Trophoblast cell (in vitro differentiated cells and primary cell): ENCODE measurements around the gene AFTPH.

Source experiments
- DNase-seq, 2 donors: peaks; one replicate each; pipeline ENCODE4 v3.0.0-alpha.2; 2016
- H2AFZ ChIP-seq: 2 replicates; pipeline ENCODE4 v1.6.1; 2013; ENCODE audit warnings: low read length, moderate library complexity, mild to moderate bottlenecking; ENCODE audit not compliant: insufficient read depth, poor library complexity
- H2AK5ac ChIP-seq: 2 replicates; pipeline ENCODE4 v1.6.1; 2013; ENCODE audit warnings: mild to moderate bottlenecking, low read length
- H2BK120ac ChIP-seq: 2 replicates; pipeline ENCODE4 v1.6.1; 2013; ENCODE audit warnings: low read length, mild to moderate bottlenecking, moderate library complexity; ENCODE audit not compliant: insufficient read depth, poor library complexity
- H2BK12ac ChIP-seq: 2 replicates; pipeline ENCODE4 v1.6.1; 2013; ENCODE audit warnings: mild to moderate bottlenecking, low read length, moderate library complexity
- H2BK5ac ChIP-seq: 2 replicates; pipeline ENCODE4 v1.6.1; 2013; ENCODE audit warnings: low read length, low read depth, moderate library complexity, mild to moderate bottlenecking; ENCODE audit not compliant: poor library complexity
- H3K14ac ChIP-seq: 2 replicates; pipeline ENCODE4 v1.6.1; 2013; ENCODE audit warnings: mild to moderate bottlenecking, low read length
- H3K18ac ChIP-seq: 2 replicates; pipeline ENCODE4 v1.6.1; 2013; ENCODE audit warnings: mild to moderate bottlenecking, low read length
- H3K23ac ChIP-seq: 2 replicates; pipeline ENCODE4 v1.6.1; 2013; ENCODE audit warnings: low read length
- H3K27ac ChIP-seq: 2 replicates; pipeline ENCODE4 v1.5.1; 2013; ENCODE audit warnings: low read depth, mild to moderate bottlenecking, inconsistent platforms, low read length, moderate library complexity
- H3K27me3 ChIP-seq: 2 replicates; pipeline ENCODE4 v1.6.1; 2013; ENCODE audit warnings: inconsistent platforms, mild to moderate bottlenecking, low read length, moderate library complexity; ENCODE audit not compliant: insufficient read depth
- H3K36me3 ChIP-seq, 2 experiments: 1 replicate in 1 of 2; 2 replicates in 1 of 2; pipeline ENCODE4 v1.6.1; 2013; ENCODE audit warnings: low read length in 2 of 2, mild to moderate bottlenecking in 2 of 2, moderate library complexity in 1 of 2; ENCODE audit not compliant: insufficient read depth in 2 of 2, control insufficient read depth in 1 of 2
- H3K4ac ChIP-seq: 2 replicates; pipeline ENCODE4 v1.6.1; 2013; ENCODE audit warnings: low read depth, mild to moderate bottlenecking, low read length, moderate library complexity
- H3K4me1 ChIP-seq, 2 experiments: 1 replicate in 1 of 2; 2 replicates in 1 of 2; pipeline ENCODE4 v1.6.1; 2013; ENCODE audit warnings: low read length in 2 of 2, mild to moderate bottlenecking in 2 of 2, moderate library complexity in 1 of 2; ENCODE audit not compliant: insufficient read depth in 2 of 2, control insufficient read depth in 1 of 2
- H3K4me2 ChIP-seq: 2 replicates; pipeline ENCODE4 v1.6.1; 2013; ENCODE audit warnings: inconsistent platforms, mild to moderate bottlenecking, low read length, moderate library complexity
- H3K4me3 ChIP-seq: 2 replicates; pipeline ENCODE4 v1.5.1; 2013; ENCODE audit warnings: mild to moderate bottlenecking, low read depth, low read length, inconsistent platforms
- H3K79me1 ChIP-seq: one replicate; pipeline ENCODE4 v1.6.1; 2013; ENCODE audit warnings: low read length
- H3K79me2 ChIP-seq: 2 replicates; pipeline ENCODE4 v1.6.1; 2013; ENCODE audit warnings: low read length, mild to moderate bottlenecking; ENCODE audit not compliant: control insufficient read depth, insufficient read depth, poor library complexity
- H3K9ac ChIP-seq: 2 replicates; pipeline ENCODE4 v1.6.1; 2013; ENCODE audit warnings: mild to moderate bottlenecking, low read length
- H3K9me3 ChIP-seq: 2 replicates; pipeline ENCODE4 v1.6.1; 2013; ENCODE audit warnings: low read depth, mild to moderate bottlenecking, control low read depth, inconsistent platforms, low read length; ENCODE audit not compliant: insufficient read depth
- H4K12ac ChIP-seq: 2 replicates; pipeline ENCODE4 v1.6.1; 2013; ENCODE audit warnings: low read depth, mild to moderate bottlenecking, low read length, moderate library complexity
- H4K8ac ChIP-seq: 2 replicates; pipeline ENCODE4 v1.6.1; 2013; ENCODE audit warnings: low read depth, mild to moderate bottlenecking, low read length, moderate library complexity
- H4K91ac ChIP-seq: one replicate; pipeline ENCODE4 v1.6.1; 2013; ENCODE audit warnings: low read depth, mild to moderate bottlenecking, low read length, moderate library complexity
- WGBS: extraction: QIAGEN DNeasy Blood & Tissue Kit; methylation state at CpG from one replicate; pipeline ENCODE4 v1.1.7; 2013; ENCODE audit warnings: missing lambda C conversion rate; ENCODE audit not compliant: insufficient read length, insufficient coverage; ENCODE audit errors: extremely low coverage; 5-methylcytosine and 5-hydroxymethylcytosine counted together

Gene AFTPH

DNA sequence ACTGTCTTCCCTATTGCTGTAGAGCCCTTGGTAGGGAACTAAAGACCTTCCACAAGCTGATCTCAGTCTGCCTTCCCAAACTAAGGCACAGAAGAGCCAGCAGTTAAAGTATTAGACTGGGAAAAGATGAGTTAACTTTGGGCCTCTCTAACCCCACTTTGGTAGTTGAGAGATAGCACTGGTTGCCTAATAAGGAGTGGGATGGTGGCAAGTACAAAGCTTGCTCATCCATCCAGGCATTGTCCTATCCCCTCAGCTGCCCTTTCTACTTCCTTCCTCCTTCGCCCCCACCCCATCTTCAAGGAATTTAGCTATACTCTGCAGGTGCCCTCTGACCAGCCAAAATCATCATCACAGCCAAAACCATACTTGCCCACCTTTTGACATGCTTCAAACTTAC, 22.2 kb upstream of the AFTPH start:
- no peak for DNase-seq
- no peaks in the 10 kb centered on the region for H3K27me3 ChIP-seq
- no peaks in the 10 kb centered on the region for H3K36me3 ChIP-seq
- H3K79me2 ChIP-seq: no peaks in the 10 kb centered on the region
- H3K9ac ChIP-seq: no peak overlapping the region
- no peaks in the 10 kb centered on the region for H3K79me1 ChIP-seq
- no peak overlapping the region for H3K23ac ChIP-seq
- H3K4me2 ChIP-seq: no peak overlapping the region
- no peak overlapping the region for H3K14ac ChIP-seq
- H2BK5ac ChIP-seq: no peak overlapping the region
- no peak overlapping the region for H3K18ac ChIP-seq
- H2BK120ac ChIP-seq: no peak overlapping the region
- no peak overlapping the region for H2AFZ ChIP-seq
- H3K4me1 ChIP-seq: no peaks in the 10 kb centered on the region
- no peak overlapping the region for H2BK12ac ChIP-seq
- no peak overlapping the region for H3K4me3 ChIP-seq
- H4K8ac ChIP-seq: no peak overlapping the region
- no CpG with 5 or more reads among the region's 1 CpG for WGBS
- no peak overlapping the region for H4K91ac ChIP-seq
- H3K27ac ChIP-seq: no peak overlapping the region
- H3K9me3 ChIP-seq: no peaks in the 10 kb centered on the region
- no peak overlapping the region for H2AK5ac ChIP-seq
- H4K12ac ChIP-seq: no peak overlapping the region
- no peak overlapping the region for H3K4ac ChIP-seq

DNA sequence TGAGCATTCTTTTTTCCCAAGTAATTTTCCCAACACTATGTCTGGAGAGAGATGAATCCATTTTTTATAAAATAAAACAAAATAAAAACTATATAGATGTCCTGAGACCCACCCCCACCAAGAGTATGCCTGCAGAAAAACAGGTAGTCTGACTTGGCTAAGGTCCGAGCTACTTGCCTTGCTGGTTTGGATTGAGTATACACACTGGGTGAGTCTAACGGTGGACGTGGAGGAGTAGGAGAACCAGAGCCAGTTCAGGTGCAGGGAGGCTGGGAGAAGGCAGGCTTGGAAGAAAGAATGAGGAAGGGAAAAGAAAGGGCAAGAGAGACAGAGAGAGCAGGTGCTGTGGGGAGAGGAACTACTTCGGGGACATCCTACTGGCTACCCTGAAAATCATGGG, 21.3 kb upstream of the AFTPH start:
- Histone ChIP-seq H2BK12ac (no peak overlapping the region), H3K9ac (no peak overlapping the region), H3K18ac (no peak overlapping the region), H3K79me1 (no peaks in the 10 kb centered on the region), H3K4me1 (no peaks in the 10 kb centered on the region), H3K23ac (no peak overlapping the region), H3K4me2 (no peak overlapping the region), H3K27me3 (no peaks in the 10 kb centered on the region), H2BK5ac (no peak overlapping the region), H2BK120ac (no peak overlapping the region), H4K91ac (no peak overlapping the region), H3K14ac (no peak overlapping the region), H2AFZ (no peak overlapping the region), H3K4me3 (no peak overlapping the region), H2AK5ac (no peak overlapping the region), H3K79me2 (no peaks in the 10 kb centered on the region), H3K9me3 (no peaks in the 10 kb centered on the region), H3K4ac (no peak overlapping the region), H3K27ac (no peak overlapping the region), H4K8ac (no peak overlapping the region), H4K12ac (no peak overlapping the region), H3K36me3 (no peaks in the 10 kb centered on the region)
- WGBS: no CpG with 5 or more reads among the region's 4 CpGs
- DNase-seq: no peak

GRCh38 chr2:64504774-64505720, 19.1 kb upstream of the AFTPH start:
- no peaks in the 10 kb centered on the region for H3K4me1 ChIP-seq
- no peak overlapping the region for H3K18ac ChIP-seq
- no peak overlapping the region for H2BK120ac ChIP-seq
- H3K4me2 ChIP-seq: no peak overlapping the region
- H3K36me3 ChIP-seq: no peaks in the 10 kb centered on the region
- H3K4me3 ChIP-seq: peak overlapping the region; percentile 10
- no peak overlapping the region for H3K23ac ChIP-seq
- H3K4ac ChIP-seq: no peak overlapping the region
- no CpG with 5 or more reads among the region's 16 CpGs for WGBS
- no peak overlapping the region for H4K8ac ChIP-seq
- H4K91ac ChIP-seq: no peak overlapping the region
- DNase-seq: no peak
- H2AK5ac ChIP-seq: no peak overlapping the region
- no peaks in the 10 kb centered on the region for H3K9me3 ChIP-seq
- H3K27me3 ChIP-seq: no peaks in the 10 kb centered on the region
- no peak overlapping the region for H3K9ac ChIP-seq
- H3K79me2 ChIP-seq: no peaks in the 10 kb centered on the region
- no peak overlapping the region for H2BK12ac ChIP-seq
- H3K79me1 ChIP-seq: no peaks in the 10 kb centered on the region
- no peak overlapping the region for H2BK5ac ChIP-seq
- H3K14ac ChIP-seq: no peak overlapping the region
- no peak overlapping the region for H3K27ac ChIP-seq
- no peak overlapping the region for H4K12ac ChIP-seq
- no peak overlapping the region for H2AFZ ChIP-seq

- H3K9me3 ChIP-seq: no peaks in the 10 kb centered on the region
- no peak for DNase-seq
- no peak overlapping the region for H2BK120ac ChIP-seq
- no peak overlapping the region for H3K18ac ChIP-seq
- no peak overlapping the region for H4K8ac ChIP-seq
- H2AK5ac ChIP-seq: no peak overlapping the region
- H3K4me2 ChIP-seq: no peak overlapping the region
- H3K36me3 ChIP-seq: no peaks in the 10 kb centered on the region
- WGBS: no CpG with 5 or more reads among the region's 2 CpGs
- no peaks in the 10 kb centered on the region for H3K4me1 ChIP-seq
- no peak overlapping the region for H4K91ac ChIP-seq
- no peaks in the 10 kb centered on the region for H3K79me2 ChIP-seq
- H3K23ac ChIP-seq: no peak overlapping the region
- H3K27ac ChIP-seq: no peak overlapping the region
- no peaks in the 10 kb centered on the region for H3K79me1 ChIP-seq
- no peak overlapping the region for H4K12ac ChIP-seq
- H2AFZ ChIP-seq: no peak overlapping the region
- H2BK5ac ChIP-seq: no peak overlapping the region
- H2BK12ac ChIP-seq: no peak overlapping the region
- H3K4me3 ChIP-seq: no peak overlapping the region
- no peak overlapping the region for H3K4ac ChIP-seq
- no peak overlapping the region for H3K9ac ChIP-seq
- no peak overlapping the region for H3K14ac ChIP-seq
- H3K27me3 ChIP-seq: no peaks in the 10 kb centered on the region
Observed at GRCh38 chr2:64506686-64507085, 17.4 kb upstream of the AFTPH start.
